Measurements from ENCODE around the gene CEBPE. TPM values are rescaled to one million over a fixed set of nuclear protein-coding genes. Genes with fewer than 3 reads are reported as not detected.

Gene CEBPE
- total and polyA plus RNA-seq, 2 donors (not counting 3 experiments of a cell fraction or from before 2014, with no cell fraction given): not detected

- H3K4me3 ChIP-seq (replicated peaks in 1 of 3; ENCODE audit: insufficient read depth in 1 of 3, low read depth in 1 of 3, low read length in 3 of 3): no peak overlapping the region
- no peaks in the 10 kb centered on the region for H3K9me1 ChIP-seq (replicated peaks; ENCODE audit: control insufficient read depth, extremely low read depth, insufficient read depth, low read length)
- peaks cover 5 to 13% of the 10 kb centered on the region in 2 experiments for H3K36me3 ChIP-seq (ENCODE audit: control insufficient read depth in 2 of 2, extremely low read depth in 1 of 2, insufficient read depth in 2 of 2, low read length in 2 of 2)
- POLR2A ChIA-PET: no interaction called here
- no peak overlapping the region for H3K9ac ChIP-seq (replicated peaks; ENCODE audit: extremely low read depth, insufficient read depth, low read length)
- H2AFZ ChIP-seq (ENCODE audit: low read depth, low read length): no peak overlapping the region
- peaks cover 9% of the 10 kb centered on the region for H3K4me1 ChIP-seq (ENCODE audit: control insufficient read depth, extremely low read depth, insufficient read depth, low read length)
- no peaks in the 10 kb centered on the region for H3K27me3 ChIP-seq (ENCODE audit: control insufficient read depth in 2 of 2, insufficient read depth in 2 of 2, low read length in 2 of 2)
- H3K79me2 ChIP-seq (ENCODE audit: control insufficient read depth, insufficient read depth, low read length): peaks cover 33% of the 10 kb centered on the region
- TF ChIP-seq POLR2AphosphoS5 (IDR thresholded peaks at IDR 0.05; ENCODE audit: insufficient read depth, low read depth, low read length): no peak
- TF ChIP-seq JUN (IDR thresholded peaks at IDR 0.05; ENCODE audit: borderline replicate concordance, insufficient read depth, insufficient read length, low read depth): no peak
- TF ChIP-seq POLR2A (IDR thresholded peaks at IDR 0.05; ENCODE audit: low read depth, low read length): no peak
- H4K20me1 ChIP-seq (replicated peaks; ENCODE audit: control insufficient read depth, extremely low read depth, insufficient read depth, low read length): no peaks in the 10 kb centered on the region
- CTCF ChIA-PET: interaction anchor here (0.9 to 1.5 kb wide), 6 partner anchors 8 to 113 kb away, joined by 3 to 11 read pairs (median 5); no protein-coding TSS in a partner anchor
- intact Hi-C loops (cut with micrococcal nuclease): no loop called here
- BruUV-seq (replicated peaks): no TSS peak
- no peak overlapping the region for H3K4me2 ChIP-seq (ENCODE audit: insufficient read depth, low read length)
- H3K27ac ChIP-seq (ENCODE audit: insufficient read depth, low read depth, low read length): no peak overlapping the region
- DNase-seq (ENCODE audit: low read depth, low spot score) (no peak), FAIRE-seq (no peak)
- H3K9me3 ChIP-seq (replicated peaks; ENCODE audit: control insufficient read depth, insufficient read depth, low read length): no peaks in the 10 kb centered on the region
- dilution Hi-C loops (cut with MboI; ENCODE audit: extremely low pct_ligation_motif_present, low sequenced_read_pairs): no loop called here
Measured at GRCh38 chr14:23099212-23099861, 19.7 kb downstream of the CEBPE start.

GRCh38 chr14:23097786-23098185, 21.3 kb downstream of the CEBPE start:
- Histone ChIP-seq H4K20me1 (replicated peaks; ENCODE audit: control insufficient read depth, extremely low read depth, insufficient read depth, low read length) (peaks cover 2% of the 10 kb centered on the region), H3K4me1 (ENCODE audit: control insufficient read depth, extremely low read depth, insufficient read depth, low read length) (peaks cover 21% of the 10 kb centered on the region), H3K9me1 (replicated peaks; ENCODE audit: control insufficient read depth, extremely low read depth, insufficient read depth, low read length) (no peaks in the 10 kb centered on the region), H3K27ac (ENCODE audit: insufficient read depth, low read depth, low read length) (no peak overlapping the region), H3K36me3 (ENCODE audit: control insufficient read depth in 2 of 2, extremely low read depth in 1 of 2, insufficient read depth in 2 of 2, low read length in 2 of 2) (peaks cover 5 to 14% of the 10 kb centered on the region in 2 experiments), H3K9ac (replicated peaks; ENCODE audit: extremely low read depth, insufficient read depth, low read length) (no peak overlapping the region), H3K4me2 (ENCODE audit: insufficient read depth, low read length) (no peak overlapping the region), H3K27me3 (ENCODE audit: control insufficient read depth in 2 of 2, insufficient read depth in 2 of 2, low read length in 2 of 2) (no peaks in the 10 kb centered on the region), H3K4me3 (replicated peaks in 1 of 3; ENCODE audit: insufficient read depth in 1 of 3, low read depth in 1 of 3, low read length in 3 of 3) (no peak overlapping the region), H3K79me2 (ENCODE audit: control insufficient read depth, insufficient read depth, low read length) (peaks cover 49% of the 10 kb centered on the region), H2AFZ (ENCODE audit: low read depth, low read length) (no peak overlapping the region), H3K9me3 (replicated peaks; ENCODE audit: control insufficient read depth, insufficient read depth, low read length) (no peaks in the 10 kb centered on the region)
- FAIRE-seq (no peak), DNase-seq (ENCODE audit: low read depth, low spot score) (no peak)
- no TSS peak for BruUV-seq (replicated peaks)
- ChIA-PET CTCF (interaction anchor here (0.5 to 5.1 kb wide), 5 partner anchors 12 to 103 kb away, joined by 3 to 83 read pairs (median 6); no protein-coding TSS in a partner anchor), POLR2A (no interaction called here)
- intact Hi-C loops (cut with micrococcal nuclease) (no loop called here), dilution Hi-C loops (cut with MboI; ENCODE audit: extremely low pct_ligation_motif_present, low sequenced_read_pairs) (no loop called here)
- no peak for TF ChIP-seq CTCF (IDR thresholded peaks at IDR 0.05; ENCODE audit: extremely low read depth in 1 of 2, insufficient read depth in 1 of 2, low read depth in 1 of 2, low read length in 2 of 2)
- TF ChIP-seq FOS (IDR thresholded peaks at IDR 0.05; ENCODE audit: borderline replicate concordance, insufficient read depth, low read length): no peak
- no peak for TF ChIP-seq POLR2AphosphoS5 (IDR thresholded peaks at IDR 0.05; ENCODE audit: insufficient read depth, low read depth, low read length)

All from endothelial cell of umbilical vein (primary cell).